Endothelial cell (in vitro differentiated cells): ENCODE data around the gene GFOD1. TPM values are rescaled to one million over a fixed set of nuclear protein-coding genes. Genes with fewer than 3 reads are reported as not detected.

Experiments
- DNase-seq: peaks from one replicate; pipeline ENCODE4 v3.0.0; 2021; ENCODE audit warnings: low spot score
- H3K27ac Mint-ChIP-seq: one replicate; pipeline ENCODE4 v1.8.0; 2021; ENCODE audit warnings: mixed read lengths, inconsistent platforms; ENCODE audit not compliant: unreplicated experiment
- H3K27me3 Mint-ChIP-seq: one replicate; pipeline ENCODE4 v1.8.0; 2021; ENCODE audit warnings: mild to moderate bottlenecking, moderate library complexity, mixed read lengths, inconsistent platforms; ENCODE audit not compliant: unreplicated experiment
- H3K36me3 Mint-ChIP-seq: one replicate; pipeline ENCODE4 v1.8.0; 2021; ENCODE audit warnings: mild to moderate bottlenecking, low read depth, mixed read lengths, inconsistent platforms; ENCODE audit not compliant: unreplicated experiment
- H3K4me1 Mint-ChIP-seq: one replicate; pipeline ENCODE4 v1.8.0; 2021; ENCODE audit warnings: mild to moderate bottlenecking, mixed read lengths, inconsistent platforms; ENCODE audit not compliant: unreplicated experiment
- H3K4me3 Mint-ChIP-seq: one replicate; pipeline ENCODE4 v1.8.0; 2021; ENCODE audit warnings: mild to moderate bottlenecking, mixed read lengths, inconsistent platforms; ENCODE audit not compliant: unreplicated experiment
- H3K9me3 Mint-ChIP-seq: one replicate; pipeline ENCODE4 v1.8.0; 2021; ENCODE audit warnings: mixed read lengths, inconsistent platforms; ENCODE audit not compliant: unreplicated experiment
- total RNA-seq: library from RNA; stranded (reverse); fragmentation: NEBNext Ultra II Directional; extraction: Animal tissue kit (Norgen Biotek cat#: 25700); gene quantifications from one replicate; pipeline ENCODE4 v1.2.1, GENCODE V29; 2021; ENCODE audit not compliant: unreplicated experiment
- TF ChIP-seq, protein P1 (sequence below): fragments of 200-600 bp; sonication (generic); IDR thresholded peaks from one replicate; pipeline ENCODE4 v1.5.0; 2021; ENCODE audit warnings: antibody characterized with exemption; ENCODE audit not compliant: unreplicated experiment

GFOD1 gene
- total RNA-seq, 1 donor from 2014 or later = 47.6 TPM

- H3K9me3 Mint-ChIP-seq = no peaks in the 10 kb centered on the region
- peaks cover 42% of the 10 kb centered on the region for H3K4me1 Mint-ChIP-seq
- peaks cover 9% of the 10 kb centered on the region for H3K27me3 Mint-ChIP-seq
- H3K36me3 Mint-ChIP-seq = peaks cover 35% of the 10 kb centered on the region
- DNase-seq = no peak
- TF ChIP-seq, protein P1, sequence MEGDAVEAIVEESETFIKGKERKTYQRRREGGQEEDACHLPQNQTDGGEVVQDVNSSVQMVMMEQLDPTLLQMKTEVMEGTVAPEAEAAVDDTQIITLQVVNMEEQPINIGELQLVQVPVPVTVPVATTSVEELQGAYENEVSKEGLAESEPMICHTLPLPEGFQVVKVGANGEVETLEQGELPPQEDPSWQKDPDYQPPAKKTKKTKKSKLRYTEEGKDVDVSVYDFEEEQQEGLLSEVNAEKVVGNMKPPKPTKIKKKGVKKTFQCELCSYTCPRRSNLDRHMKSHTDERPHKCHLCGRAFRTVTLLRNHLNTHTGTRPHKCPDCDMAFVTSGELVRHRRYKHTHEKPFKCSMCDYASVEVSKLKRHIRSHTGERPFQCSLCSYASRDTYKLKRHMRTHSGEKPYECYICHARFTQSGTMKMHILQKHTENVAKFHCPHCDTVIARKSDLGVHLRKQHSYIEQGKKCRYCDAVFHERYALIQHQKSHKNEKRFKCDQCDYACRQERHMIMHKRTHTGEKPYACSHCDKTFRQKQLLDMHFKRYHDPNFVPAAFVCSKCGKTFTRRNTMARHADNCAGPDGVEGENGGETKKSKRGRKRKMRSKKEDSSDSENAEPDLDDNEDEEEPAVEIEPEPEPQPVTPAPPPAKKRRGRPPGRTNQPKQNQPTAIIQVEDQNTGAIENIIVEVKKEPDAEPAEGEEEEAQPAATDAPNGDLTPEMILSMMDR = no peak
- H3K27ac Mint-ChIP-seq = no peak overlapping the region
- no peak overlapping the region for H3K4me3 Mint-ChIP-seq
These were observed 34.9 kb downstream of the GFOD1 start for GRCh38 chr6:13452346-13453117.

DNA sequence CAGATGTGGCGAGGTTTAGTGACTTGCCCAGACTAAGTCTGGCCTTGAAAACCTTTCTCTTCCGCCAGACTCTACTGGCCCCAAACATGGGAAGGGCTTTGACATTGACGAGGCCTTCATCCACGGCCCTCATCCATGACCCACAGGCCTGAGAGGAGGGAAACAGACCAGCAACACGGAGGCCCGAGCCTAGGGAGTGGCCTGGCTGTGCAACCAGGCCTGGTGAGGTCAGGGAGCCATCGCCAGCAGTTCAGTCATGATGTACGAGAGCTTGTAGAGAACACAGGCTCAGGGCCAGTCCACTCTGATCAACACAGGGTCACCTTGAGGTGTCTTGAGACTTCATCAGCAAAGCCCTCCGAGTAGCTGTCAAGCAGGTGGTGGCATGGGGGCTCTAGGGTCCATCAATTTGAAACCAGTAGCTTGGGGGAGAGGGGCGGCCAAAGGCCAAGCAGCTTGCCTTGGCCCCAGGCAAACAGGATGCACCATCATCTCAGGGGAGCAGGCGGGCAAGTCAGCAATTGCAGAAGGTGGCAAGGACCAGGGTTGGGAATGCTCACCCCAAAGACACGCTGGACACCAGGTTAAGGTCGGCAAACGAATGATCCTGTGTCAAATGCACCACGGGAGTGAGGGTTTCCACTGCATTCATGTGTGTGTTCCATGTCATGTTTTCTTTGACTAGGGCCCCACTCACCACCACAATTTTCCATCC is 36.1 kb downstream of the GFOD1 start:
- TF ChIP-seq, protein P1 = no peak
- Mint-ChIP-seq H3K36me3 (peaks cover 40% of the 10 kb centered on the region), H3K27me3 (peaks cover 9% of the 10 kb centered on the region), H3K9me3 (no peaks in the 10 kb centered on the region), H3K27ac (no peak overlapping the region), H3K4me1 (peaks cover 50% of the 10 kb centered on the region), H3K4me3 (no peak overlapping the region)
- DNase-seq = no peak

DNA sequence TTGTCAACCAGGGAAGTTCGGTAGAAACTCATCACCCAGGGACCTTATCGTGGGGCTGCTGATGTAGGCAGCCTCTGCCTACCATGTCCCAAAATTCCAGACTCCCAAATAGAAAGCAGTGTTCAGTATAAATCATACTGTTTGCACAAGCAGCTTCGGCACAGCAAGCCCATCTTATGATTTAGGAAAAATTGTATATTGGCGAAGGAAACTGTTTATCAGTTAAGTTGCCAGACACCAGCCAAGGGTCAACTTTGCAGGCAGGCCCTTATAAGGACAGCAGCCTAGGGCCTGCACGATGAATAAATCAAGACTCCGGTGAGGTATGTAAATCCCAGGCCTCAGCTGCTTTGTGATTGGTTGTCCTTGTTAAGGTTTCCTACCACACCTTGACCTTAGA is 36.8 kb downstream of the GFOD1 start:
- peaks cover 53% of the 10 kb centered on the region for H3K4me1 Mint-ChIP-seq
- H3K36me3 Mint-ChIP-seq = peaks cover 41% of the 10 kb centered on the region
- H3K9me3 Mint-ChIP-seq = no peaks in the 10 kb centered on the region
- no peak overlapping the region for H3K27ac Mint-ChIP-seq
- H3K27me3 Mint-ChIP-seq = peaks cover 9% of the 10 kb centered on the region
- TF ChIP-seq, protein P1 = no peak
- DNase-seq = no peak
- H3K4me3 Mint-ChIP-seq = peak overlapping the region; percentile 72

DNA sequence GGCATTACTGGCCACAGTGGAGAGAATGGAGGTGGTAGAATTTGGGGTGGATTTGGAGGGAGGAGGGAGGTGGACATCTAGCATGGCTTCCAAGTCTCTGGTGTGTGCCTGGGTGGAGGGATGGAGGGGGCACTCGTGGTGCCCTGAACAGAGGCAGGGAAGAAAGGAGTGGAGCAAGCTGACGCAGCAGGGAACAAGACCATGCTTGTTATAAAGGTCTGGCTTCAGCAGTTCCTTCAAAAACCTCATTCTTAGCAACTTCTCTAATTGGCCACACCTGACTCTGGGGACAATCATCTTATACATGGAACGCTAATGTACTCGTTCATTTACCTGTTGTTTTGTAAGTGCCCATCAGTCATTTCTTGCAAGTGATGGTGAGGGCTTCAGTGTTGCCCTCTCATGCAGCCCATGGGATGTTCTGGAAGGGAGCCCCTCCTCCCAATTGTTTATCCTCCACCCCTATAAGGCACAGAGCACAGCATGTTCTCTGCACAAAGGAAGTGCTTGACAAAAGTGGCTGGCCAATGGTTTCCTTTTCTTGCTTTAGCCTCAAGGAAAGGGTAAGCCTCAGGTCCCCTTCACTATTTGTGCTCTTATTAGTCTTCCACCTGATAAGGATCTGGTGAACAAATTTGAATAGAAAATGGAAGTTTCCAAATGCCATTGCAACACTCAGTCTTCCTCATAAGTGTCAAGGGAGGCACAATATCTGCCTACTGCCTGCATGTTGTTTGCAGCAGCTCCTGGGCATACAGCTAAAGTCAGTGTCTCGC is 39.3 kb downstream of the GFOD1 start:
- H3K36me3 Mint-ChIP-seq = peaks cover 39% of the 10 kb centered on the region
- DNase-seq = no peak
- peaks cover 2% of the 10 kb centered on the region for H3K27me3 Mint-ChIP-seq
- H3K27ac Mint-ChIP-seq = peak overlapping the region; percentile 48
- peak overlapping the region; percentile 5 for H3K4me3 Mint-ChIP-seq
- TF ChIP-seq, protein P1 = no peak
- H3K4me1 Mint-ChIP-seq = peaks cover 45% of the 10 kb centered on the region
- no peaks in the 10 kb centered on the region for H3K9me3 Mint-ChIP-seq
